K562 (cell line): Measurements from ENCODE around the gene ACAP3. TPM values are rescaled to one million over a fixed set of nuclear protein-coding genes. Genes with fewer than 3 reads are reported as not detected.

Experiments used
- CREBBP ChIP-seq: IDR thresholded peaks from one replicate; pipeline ENCODE4 v1.6.1; 2012; ENCODE audit warnings: low read depth, mild to moderate bottlenecking, control low read depth, inconsistent platforms, low read length
- KDM1A ChIP-seq, 2 experiments: fragments of 450-650 bp; IDR thresholded peaks; 2 replicates each; pipeline ENCODE4 v1.6.1; 2016; ENCODE audit warnings: mild to moderate bottlenecking in 2 of 2
- MAZ ChIP-seq, 2 experiments: fragments of 450-650 bp in 1 of 2; sonication (generic) in 1 of 2; formaldehyde crosslinking; IDR thresholded peaks in 1 of 2; conservative IDR thresholded peaks in 1 of 2; 2 replicates each; pipeline versions ENCODE4 v1.4.0 to v1.5.0; 2020; ENCODE audit warnings: mild to moderate bottlenecking in 1 of 2, missing genetic modification reagents in 1 of 2
- POLR2G ChIP-seq: fragments of 200-400 bp; formaldehyde crosslinking; IDR thresholded peaks from 2 replicates; pipeline ENCODE4 v1.6.1; 2017; ENCODE audit warnings: low read depth, mild to moderate bottlenecking, antibody characterized with exemption, low read length, moderate library complexity
- RBM39 ChIP-seq: fragments of 200-400 bp; formaldehyde crosslinking; optimal IDR thresholded peaks from 2 replicates; pipeline ENCODE3; 2018; ENCODE audit warnings: low read depth, low read length
- SUPT5H ChIP-seq: fragments of 450-650 bp; IDR thresholded peaks from 2 replicates; pipeline ENCODE4 v1.6.1; 2016
- TOE1 ChIP-seq, 2 experiments: fragments of 450-650 bp in 1 of 2; sonication (generic) in 1 of 2; formaldehyde crosslinking in 1 of 2; IDR thresholded peaks; 2 replicates each; pipeline versions ENCODE4 v1.7.1 to v1.8.0; 2016 to 2022; ENCODE audit warnings: borderline replicate concordance in 2 of 2, mild to moderate bottlenecking in 2 of 2, antibody characterized with exemption in 1 of 2, inconsistent platforms in 1 of 2, low read depth in 1 of 2, missing genetic modification reagents in 1 of 2, moderate library complexity in 1 of 2
- polyA plus RNA-seq, 8 experiments: library from polyadenylated mRNA; depleted of rRNA in 4 of 8; stranded (reverse) in 5 of 8; unstranded in 3 of 8; fragments of >200 nt; fragmentation: Nextera tagmentation in 2 of 8; fragmentation: Illumina TruSeq in 1 of 8; extraction: Ambion mirVana in 2 of 8; extraction: Trizol in 1 of 8; gene quantifications; 2 replicates each; pipeline versions ENCODE4 v1.2.1 to v1.2.3, GENCODE V29; 2011 to 2014; ENCODE audit warnings: inconsistent platforms in 1 of 8, missing spikeins in 1 of 8
- total RNA-seq, 7 experiments: library from RNA; depleted of rRNA in 6 of 7; stranded (reverse); fragments of >200 nt in 6 of 7; fragmentation: Illumina TruSeq in 2 of 7; extraction: Trizol in 2 of 7; gene quantifications; 2 replicates each; pipeline versions ENCODE4 v1.2.1 to v1.2.3, GENCODE V29; 2011 to 2021; ENCODE audit warnings: low replicate concordance in 1 of 7
- TF ChIP-seq, protein P1 (sequence below): sonication (generic); formaldehyde crosslinking; IDR thresholded peaks from 2 replicates; pipeline ENCODE4 v1.8.0; 2022; ENCODE audit warnings: mild to moderate bottlenecking, missing genetic modification reagents
- TF ChIP-seq, protein P2 (sequence below): fragments of 250-450 bp; sonication (Bioruptor Pico); IDR thresholded peaks from 2 replicates; pipeline ENCODE4 v1.9.0; 2021; ENCODE audit warnings: mild to moderate bottlenecking

Gene ACAP3
- total and polyA plus RNA-seq, 9 of the 15 experiments (the other 6 are each of a cell fraction or from before 2014, with no cell fraction given), result 0.01 to 49.0 (median 12.0) TPM

DNA sequence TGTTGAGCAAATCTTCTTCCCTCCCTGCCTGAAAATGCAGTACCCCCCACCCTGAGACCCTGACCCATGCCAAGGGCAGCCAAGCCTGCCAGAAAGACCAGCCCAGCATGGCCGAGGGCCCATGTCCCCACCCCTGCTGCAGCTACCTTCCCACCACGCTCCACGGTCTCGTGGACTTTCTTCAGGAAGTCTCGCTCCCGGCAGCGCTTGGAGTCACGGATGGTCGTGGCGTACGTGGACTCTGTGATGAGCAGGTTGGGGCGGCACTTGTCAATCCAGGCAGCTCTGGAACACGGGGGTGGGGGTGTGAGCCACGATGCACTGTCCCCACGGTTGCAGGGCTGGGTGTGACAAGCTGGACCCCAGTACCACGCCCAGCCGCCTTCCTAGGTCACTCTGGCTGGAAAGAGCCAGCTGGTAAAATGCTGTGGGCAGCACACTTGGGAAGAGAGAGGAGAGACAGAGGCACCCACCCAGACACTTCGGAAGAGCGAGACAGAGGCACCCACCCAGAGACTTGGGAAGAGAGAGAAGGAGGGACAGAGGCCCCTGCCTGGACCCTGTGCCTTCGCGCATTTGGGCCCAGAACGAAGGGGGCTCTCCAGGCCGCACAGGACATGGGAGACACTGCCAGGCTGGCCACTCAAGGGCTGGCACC is 7.1 kb upstream of the ACAP3 start (continued):
- TF ChIP-seq, protein P1, sequence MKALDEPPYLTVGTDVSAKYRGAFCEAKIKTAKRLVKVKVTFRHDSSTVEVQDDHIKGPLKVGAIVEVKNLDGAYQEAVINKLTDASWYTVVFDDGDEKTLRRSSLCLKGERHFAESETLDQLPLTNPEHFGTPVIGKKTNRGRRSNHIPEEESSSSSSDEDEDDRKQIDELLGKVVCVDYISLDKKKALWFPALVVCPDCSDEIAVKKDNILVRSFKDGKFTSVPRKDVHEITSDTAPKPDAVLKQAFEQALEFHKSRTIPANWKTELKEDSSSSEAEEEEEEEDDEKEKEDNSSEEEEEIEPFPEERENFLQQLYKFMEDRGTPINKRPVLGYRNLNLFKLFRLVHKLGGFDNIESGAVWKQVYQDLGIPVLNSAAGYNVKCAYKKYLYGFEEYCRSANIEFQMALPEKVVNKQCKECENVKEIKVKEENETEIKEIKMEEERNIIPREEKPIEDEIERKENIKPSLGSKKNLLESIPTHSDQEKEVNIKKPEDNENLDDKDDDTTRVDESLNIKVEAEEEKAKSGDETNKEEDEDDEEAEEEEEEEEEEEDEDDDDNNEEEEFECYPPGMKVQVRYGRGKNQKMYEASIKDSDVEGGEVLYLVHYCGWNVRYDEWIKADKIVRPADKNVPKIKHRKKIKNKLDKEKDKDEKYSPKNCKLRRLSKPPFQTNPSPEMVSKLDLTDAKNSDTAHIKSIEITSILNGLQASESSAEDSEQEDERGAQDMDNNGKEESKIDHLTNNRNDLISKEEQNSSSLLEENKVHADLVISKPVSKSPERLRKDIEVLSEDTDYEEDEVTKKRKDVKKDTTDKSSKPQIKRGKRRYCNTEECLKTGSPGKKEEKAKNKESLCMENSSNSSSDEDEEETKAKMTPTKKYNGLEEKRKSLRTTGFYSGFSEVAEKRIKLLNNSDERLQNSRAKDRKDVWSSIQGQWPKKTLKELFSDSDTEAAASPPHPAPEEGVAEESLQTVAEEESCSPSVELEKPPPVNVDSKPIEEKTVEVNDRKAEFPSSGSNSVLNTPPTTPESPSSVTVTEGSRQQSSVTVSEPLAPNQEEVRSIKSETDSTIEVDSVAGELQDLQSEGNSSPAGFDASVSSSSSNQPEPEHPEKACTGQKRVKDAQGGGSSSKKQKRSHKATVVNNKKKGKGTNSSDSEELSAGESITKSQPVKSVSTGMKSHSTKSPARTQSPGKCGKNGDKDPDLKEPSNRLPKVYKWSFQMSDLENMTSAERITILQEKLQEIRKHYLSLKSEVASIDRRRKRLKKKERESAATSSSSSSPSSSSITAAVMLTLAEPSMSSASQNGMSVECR, result 0 out of 2 replicates have a peak, but pooled peaks have one; percentile 27
- TF ChIP-seq MAZ (CRISPR knock-in tag; conservative IDR thresholded peaks at IDR 0.05 in 1 of 2, IDR thresholded peaks at IDR 0.05 in 1 of 2), result 0 out of 4 replicates have a peak, but pooled peaks of 1 of the 2 experiments have one; percentile 17
- TF ChIP-seq RBM39, result peak; percentile 26
- TF ChIP-seq POLR2G, result peak; percentile 73
- TF ChIP-seq TOE1 (IDR thresholded peaks at IDR 0.05; ENCODE audit: borderline replicate concordance), result no peak
- no peak for TF ChIP-seq TOE1 (CRISPR knock-in tag; IDR thresholded peaks at IDR 0.05; ENCODE audit: borderline replicate concordance, low read depth)
- no peak for TF ChIP-seq KDM1A (IDR thresholded peaks at IDR 0.05)
- no peak for TF ChIP-seq CREBBP
- TF ChIP-seq SUPT5H, result 0 out of 2 replicates have a peak, but pooled peaks have one; percentile 53
- TF ChIP-seq, protein P2, sequence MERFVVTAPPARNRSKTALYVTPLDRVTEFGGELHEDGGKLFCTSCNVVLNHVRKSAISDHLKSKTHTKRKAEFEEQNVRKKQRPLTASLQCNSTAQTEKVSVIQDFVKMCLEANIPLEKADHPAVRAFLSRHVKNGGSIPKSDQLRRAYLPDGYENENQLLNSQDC (CRISPR knock-in tag), result no peak
